DMS153 treated with DMSO at 0.1 percent for 48 hours (cell line): ENCODE measurements around the gene MYO1G.
A peak's percentile ranks its signal among the peaks of the same experiment; 100 is the strongest.

Source experiments
- DNase-seq: peaks from one replicate; lab custom pipeline; 2025; ENCODE audit not compliant: unreplicated experiment; lab: John Stamatoyannopoulos, UW

The MYO1G gene

GRCh38 chr7:44967571-44968446 is 11.0 kb downstream of the MYO1G start:
- DNase-seq, result no peak

DNA sequence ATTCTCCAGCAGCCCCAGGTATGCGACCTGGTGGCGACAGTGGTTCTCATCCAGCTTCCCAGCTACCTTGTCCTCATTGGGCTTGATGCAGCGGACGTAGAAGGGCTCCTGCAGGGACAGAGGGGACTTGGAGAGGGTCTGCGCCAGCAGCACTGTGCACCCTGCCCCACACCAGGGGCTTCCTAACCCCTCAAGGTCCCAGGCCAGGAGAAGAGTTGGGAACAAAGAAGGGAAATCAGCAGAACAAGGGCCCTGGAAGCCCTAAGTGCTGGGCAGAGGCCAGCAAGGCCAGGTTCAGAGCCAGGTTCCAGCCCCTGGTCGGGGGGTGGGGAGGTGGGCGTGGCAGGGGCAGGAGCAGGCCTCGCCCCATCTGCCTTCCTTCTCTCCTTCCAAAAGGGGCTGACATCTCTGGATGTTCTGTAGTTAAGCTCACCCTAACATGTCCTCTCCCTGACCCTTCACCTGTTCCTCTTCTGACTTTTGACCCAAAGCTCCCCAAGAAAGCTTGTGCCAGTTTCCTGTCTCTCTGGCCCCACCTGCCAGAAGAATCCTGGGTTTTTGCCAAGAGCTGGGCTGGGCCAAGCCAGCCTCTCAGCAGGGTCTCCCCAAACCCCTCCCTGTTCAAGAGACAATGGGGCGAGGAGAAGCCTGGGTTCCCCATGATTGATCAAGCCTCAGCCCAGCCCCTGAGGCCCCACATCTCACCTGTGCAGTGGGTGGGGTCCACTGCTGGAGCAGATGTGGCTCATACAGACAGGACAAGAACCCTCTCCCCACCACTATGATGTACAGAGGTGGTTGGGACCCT is 11.9 kb downstream of the MYO1G start:
- no peak for DNase-seq

GRCh38 chr7:44965937-44966730 is 12.7 kb downstream of the MYO1G start:
- DNase-seq, result no peak

- no peak for DNase-seq
These were observed 13.3 kb downstream of the MYO1G start for GRCh38 chr7:44965441-44965903.

- no peak for DNase-seq
These were observed 13.9 kb downstream of the MYO1G start for GRCh38 chr7:44964831-44965440.

DNA sequence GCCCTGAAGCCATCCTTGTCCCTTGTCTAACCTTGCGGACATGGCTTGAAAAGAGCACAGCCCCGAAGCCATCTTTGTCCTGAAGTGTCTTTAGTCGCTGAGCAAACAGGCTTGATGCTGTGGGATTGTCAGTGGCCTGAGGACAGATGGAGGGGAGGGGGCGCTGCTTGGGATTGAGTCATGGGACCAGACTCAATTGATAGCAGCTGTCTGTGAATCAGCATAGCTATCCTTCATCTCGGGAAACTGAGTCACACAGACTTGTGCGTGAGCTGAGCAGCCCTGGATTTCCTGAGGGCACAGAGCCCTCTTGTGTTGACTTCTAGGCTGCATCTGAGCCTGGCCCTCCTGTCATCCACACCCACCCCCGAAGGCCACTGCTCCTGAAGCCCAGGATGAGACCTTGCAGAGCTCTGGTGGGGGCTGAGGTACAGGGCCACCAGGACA is 14.4 kb downstream of the MYO1G start:
- no peak for DNase-seq

DNA sequence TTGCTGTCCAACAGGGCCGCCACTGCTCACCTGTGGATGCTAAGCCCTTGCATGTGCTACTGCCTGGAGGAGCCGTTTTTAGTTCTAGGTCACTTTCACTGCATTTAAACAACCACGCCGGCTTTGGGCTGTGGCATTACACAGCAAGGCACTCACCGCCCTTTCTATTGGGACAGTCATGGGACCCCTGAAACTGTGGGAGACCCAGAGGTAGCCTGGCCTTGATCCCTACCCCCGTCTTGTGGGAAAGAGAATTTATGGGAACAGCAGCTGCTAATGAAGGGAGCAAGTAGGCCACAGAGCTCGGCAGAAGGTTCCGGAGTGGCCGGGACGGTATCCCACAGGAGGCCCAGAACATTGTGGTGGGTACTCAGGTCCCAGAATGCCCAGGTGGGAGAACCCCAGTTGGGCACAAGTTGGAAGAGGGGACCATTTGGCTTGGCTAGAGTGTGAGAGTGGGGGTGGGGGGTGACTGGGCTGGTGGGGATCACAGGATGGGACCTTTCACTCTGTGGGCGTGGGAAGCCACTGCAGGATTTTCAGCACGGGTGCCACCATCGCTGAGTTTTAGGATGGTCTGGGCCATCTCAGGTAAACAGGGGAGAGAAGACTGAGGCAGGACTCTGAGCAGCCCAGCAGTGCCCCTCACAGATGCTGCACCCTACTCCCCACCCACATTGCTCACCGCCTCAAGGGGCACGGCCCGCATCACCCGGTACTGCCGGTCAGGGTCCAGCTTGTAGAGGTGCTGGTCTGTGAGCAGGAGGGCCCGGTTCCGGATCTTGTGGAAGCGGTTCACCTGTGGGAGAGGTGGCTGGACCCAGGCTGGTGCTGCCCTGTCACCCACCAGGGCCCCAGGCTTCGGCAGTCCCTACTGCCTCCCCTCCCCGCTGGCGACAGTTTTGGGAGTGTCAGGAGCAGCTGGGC is 15.2 kb downstream of the MYO1G start:
- no peak for DNase-seq

DNA sequence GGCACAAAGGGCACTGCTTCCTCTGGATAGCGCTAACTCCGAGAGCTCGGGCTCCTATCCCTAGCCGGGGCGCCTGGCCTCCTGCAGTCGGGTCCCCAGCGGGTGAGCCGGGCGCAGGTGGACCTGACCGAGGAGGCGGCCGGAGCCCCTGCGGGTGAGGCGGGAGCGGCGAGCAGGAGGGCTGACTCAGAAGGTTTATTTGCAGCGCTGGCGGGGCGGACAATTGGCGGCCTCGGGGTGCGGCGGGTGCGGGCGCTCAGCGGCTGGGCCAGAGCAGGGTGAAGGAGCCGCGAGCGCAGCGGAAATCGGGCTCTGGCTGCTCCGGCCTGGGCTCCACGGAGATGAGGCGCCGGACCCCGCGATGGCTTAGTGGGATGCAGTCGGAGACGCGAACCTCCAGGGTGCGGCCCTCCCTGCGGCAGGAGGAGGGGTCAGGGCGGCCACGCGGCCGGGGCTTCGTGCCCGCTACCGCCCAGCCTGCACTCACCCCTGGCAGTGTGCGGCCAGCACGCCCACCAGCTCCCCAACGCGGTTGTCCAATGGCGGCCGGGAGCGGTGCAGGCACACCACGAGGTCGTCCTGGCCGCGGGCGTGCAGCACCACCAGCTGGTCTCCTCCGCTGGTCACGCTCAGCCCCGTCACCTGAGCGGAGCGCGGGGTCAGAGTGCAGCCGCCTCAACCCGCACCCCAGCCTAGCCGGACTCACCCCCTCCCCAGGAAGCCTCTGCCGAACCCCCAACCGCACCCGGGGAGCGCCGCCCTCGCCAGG is 16.1 kb downstream of the MYO1G start:
- peak; percentile 16 for DNase-seq

DNA sequence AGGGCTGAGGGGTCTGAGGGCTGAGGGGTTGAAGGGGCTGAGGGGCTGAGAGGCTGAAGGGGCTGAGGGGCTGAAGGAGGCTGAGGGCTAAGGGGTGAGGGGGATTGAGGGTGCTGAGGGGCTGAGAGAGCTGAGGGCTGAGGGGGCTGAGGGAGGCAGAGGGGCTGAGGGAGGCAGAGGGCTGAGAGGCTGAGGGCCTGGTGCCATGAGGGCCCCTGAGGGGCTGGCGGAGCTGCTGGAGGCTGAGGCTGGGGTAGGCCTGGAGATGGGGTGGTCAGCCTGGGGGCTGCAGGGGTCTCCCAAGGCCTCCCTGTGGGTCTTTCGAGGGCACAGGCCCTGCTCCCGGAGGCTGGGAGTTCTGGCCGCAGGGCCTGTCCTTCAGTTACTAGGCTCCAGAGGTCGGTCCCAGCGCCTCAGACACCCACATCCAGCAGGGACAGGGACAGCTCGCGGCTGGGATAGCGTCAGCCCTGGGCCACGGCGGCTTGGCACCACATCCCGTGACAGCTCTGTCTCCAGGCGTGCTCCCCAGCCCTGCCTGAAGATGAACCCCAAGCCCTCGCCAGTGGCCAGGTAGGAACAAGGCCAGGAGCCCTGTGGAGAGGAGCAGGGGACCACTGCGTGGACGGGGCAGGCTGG is 16.9 kb downstream of the MYO1G start:
- DNase-seq, result no peak

DNA sequence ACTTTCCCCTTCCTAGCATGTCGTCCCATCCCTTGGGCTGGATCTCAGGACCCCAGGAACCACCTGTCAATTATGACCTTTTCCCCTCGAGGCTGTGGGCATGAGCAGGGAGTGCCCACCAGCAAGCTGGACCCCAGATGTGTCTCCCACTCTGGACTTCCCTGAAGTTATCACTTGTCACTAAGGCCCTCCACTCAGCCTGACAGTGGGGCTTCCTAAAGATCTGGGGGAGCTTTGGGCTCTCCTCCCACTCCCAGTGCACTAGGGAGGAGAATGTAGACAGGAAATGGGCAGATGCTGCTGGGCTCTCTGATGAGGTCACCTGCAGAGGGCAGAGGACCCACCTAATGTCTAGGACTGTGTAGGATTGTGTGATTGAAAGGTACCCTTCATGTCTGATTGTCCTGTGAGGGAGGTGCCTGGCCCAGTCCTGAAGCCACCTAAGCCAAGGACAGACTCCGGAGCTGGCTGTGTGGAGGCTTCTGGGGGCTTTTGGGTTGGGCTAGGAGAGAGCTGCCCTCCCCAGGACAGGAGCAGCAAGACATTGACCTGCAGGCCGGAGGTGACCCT is 18.7 kb downstream of the MYO1G start:
- DNase-seq, result no peak

GRCh38 chr7:44959433-44959951 is 19.3 kb downstream of the MYO1G start:
- no peak for DNase-seq

DNA sequence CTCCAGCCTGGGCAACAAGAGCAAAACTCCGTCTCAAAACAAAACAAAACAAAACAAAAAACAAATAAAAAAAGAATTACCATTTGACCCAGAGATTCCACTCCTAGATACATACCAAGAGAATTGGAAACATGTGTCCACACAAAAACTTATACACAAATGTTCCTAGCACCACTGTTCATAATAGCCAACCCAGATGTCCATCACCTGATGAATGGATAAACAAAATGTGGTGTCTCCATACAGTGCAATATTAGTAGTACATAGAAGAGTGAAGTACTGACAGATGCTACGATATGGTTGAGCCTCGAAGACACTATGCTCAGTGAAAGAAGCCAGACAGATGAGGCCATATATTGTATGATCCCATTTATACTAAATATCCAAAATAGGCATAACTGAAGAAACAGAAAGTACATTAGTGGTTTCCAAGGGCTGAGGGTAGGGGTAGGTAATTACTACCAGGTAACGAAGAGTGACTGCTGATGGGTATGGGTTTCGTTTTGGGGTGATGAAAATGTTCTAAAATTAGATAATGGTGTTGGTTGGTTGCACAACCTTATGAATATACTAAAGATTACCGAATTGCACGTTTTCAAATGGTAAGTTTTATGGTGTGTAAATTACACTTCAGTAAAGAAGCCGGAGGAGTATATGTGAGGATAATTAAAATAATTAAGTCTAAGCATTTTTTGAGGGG is 20.0 kb downstream of the MYO1G start:
- DNase-seq, result no peak

GRCh38 chr7:44956157-44956766 is 22.6 kb downstream of the MYO1G start:
- DNase-seq, result no peak

GRCh38 chr7:44955733-44956132 is 23.1 kb downstream of the MYO1G start:
- DNase-seq, result no peak

GRCh38 chr7:44953156-44953555 is 25.7 kb downstream of the MYO1G start:
- no peak for DNase-seq

GRCh38 chr7:44949303-44949702 is 29.5 kb downstream of the MYO1G start:
- no peak for DNase-seq

GRCh38 chr7:44945479-44945878 is 33.3 kb downstream of the MYO1G start:
- DNase-seq, result no peak
